NCI-H460 (cell line): ENCODE data around the gene CUBN. TPM values are rescaled to one million over a fixed set of nuclear protein-coding genes. Genes with fewer than 3 reads are reported as not detected.

Experiments
- DNase-seq: peaks from one replicate; pipeline ENCODE4 v3.0.0-alpha.2; 2016; ENCODE audit warnings: low read depth; ENCODE audit errors: extremely low read depth
- total RNA-seq: library from RNA; depleted of rRNA; stranded (reverse); fragments of >200 nt; shearing (Covaris generic); gene quantifications from 2 replicates; pipeline ENCODE4 v1.2.3, GENCODE V29; 2014

CUBN gene
- total RNA-seq, 1 experiment from 2014 or later, result 0.67 TPM

GRCh38 chr10:16999665-17000451, 129.8 kb downstream of the CUBN start:
- no peak for DNase-seq

GRCh38 chr10:16996530-16996964, 133.1 kb downstream of the CUBN start:
- peak; percentile 30 for DNase-seq

GRCh38 chr10:16995867-16996529, 133.6 kb downstream of the CUBN start:
- peak; percentile 33 for DNase-seq

- DNase-seq, result no peak
Observed at GRCh38 chr10:16993186-16993585, 136.4 kb downstream of the CUBN start.

- no peak for DNase-seq
Observed at GRCh38 chr10:16992611-16993119, 136.9 kb downstream of the CUBN start.

GRCh38 chr10:16991011-16991410, 138.6 kb downstream of the CUBN start:
- DNase-seq, result no peak

GRCh38 chr10:16989826-16990293, 139.8 kb downstream of the CUBN start:
- DNase-seq, result no peak

GRCh38 chr10:16988900-16989299, 140.7 kb downstream of the CUBN start:
- DNase-seq, result no peak

- DNase-seq, result no peak
Observed at GRCh38 chr10:16987976-16988610, 141.5 kb downstream of the CUBN start.

GRCh38 chr10:16987206-16987621, 142.4 kb downstream of the CUBN start:
- no peak for DNase-seq

- no peak for DNase-seq
Observed at GRCh38 chr10:16986406-16987205, 143.0 kb downstream of the CUBN start.

GRCh38 chr10:16986082-16986405, 143.6 kb downstream of the CUBN start:
- no peak for DNase-seq

- DNase-seq, result no peak
Observed at GRCh38 chr10:16984242-16984641, 145.4 kb downstream of the CUBN start.

- no peak for DNase-seq
Observed at GRCh38 chr10:16976803-16977202, 152.8 kb downstream of the CUBN start.

- DNase-seq, result no peak
Observed at GRCh38 chr10:16975188-16975587, 154.4 kb downstream of the CUBN start.

- DNase-seq, result peak; percentile 9
Observed at GRCh38 chr10:16968416-16969041, 161.1 kb downstream of the CUBN start.

- DNase-seq, result no peak
Observed at GRCh38 chr10:16967866-16968415, 161.7 kb downstream of the CUBN start.

GRCh38 chr10:16966991-16967865, 162.4 kb downstream of the CUBN start:
- DNase-seq, result peak; percentile 2
